Fibroblast of skin of left quadriceps (primary cell): ENCODE measurements around the gene ELAVL1.

Source experiments
- DNase-seq, 2 experiments: peaks; one replicate each; pipeline ENCODE4 v3.0.0-alpha.2; 2013; ENCODE audit warnings: low read depth in 2 of 2

Gene ELAVL1

DNA sequence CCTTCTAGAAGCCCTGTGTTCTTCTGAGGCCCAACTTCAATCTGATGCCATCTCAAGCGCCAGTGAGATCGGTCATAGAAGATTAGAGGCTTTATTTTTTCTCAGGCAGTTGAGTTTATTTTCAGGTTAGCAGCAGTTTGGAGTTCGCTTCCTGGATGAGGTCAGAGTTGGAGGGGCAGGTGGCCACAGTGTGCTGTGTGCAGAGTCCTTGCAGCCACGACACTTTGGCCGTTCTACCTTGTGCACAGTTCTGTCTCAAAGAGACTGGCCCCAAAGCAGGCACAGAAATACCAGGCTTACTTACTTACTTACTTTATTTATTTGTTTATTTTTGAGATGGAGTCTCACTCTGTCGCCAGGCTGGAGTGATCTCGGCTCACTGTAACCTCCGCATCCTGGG is 15.9 kb upstream of the ELAVL1 start:
- DNase-seq = no peak

DNA sequence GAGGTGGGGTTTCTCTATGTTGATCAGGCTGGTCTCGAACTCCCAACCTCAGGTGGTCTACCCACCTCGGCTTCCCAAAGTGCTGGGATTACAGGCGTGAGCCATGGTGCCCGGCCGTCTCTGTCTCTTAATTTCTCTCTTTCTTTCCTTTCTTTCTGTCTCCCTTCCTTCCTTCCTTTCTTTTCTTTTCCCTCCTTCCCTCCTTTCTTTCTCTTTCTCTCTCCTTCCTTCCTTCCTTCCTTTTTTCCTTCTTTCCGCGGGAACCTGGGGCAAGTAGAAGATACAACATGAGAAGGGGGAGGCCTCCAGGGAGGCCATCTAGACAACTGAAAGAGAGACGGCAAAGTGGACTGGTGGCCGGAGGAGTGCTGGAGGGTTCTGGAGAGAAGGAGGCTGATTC is 15.2 kb upstream of the ELAVL1 start:
- DNase-seq = no peak

DNA sequence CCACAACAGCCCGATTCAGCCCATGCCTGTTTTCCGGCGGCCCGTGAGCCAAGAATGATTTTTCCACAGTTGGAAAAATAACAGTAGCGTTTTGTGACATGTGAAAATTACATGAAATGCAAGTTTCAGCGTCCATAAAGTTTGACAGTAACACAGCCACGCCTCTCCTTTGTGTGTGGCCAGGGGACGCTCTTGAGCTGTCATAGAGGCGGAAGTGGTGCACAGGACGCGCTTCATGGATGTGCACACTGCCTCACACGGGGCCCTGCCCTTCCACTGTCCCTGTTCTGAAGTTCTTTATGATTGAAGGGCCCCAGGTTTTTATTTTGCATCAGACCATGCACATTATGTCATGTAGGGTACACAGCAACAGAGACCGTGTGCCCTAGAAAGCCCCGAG is 12.4 kb upstream of the ELAVL1 start:
- no peak for DNase-seq

DNA sequence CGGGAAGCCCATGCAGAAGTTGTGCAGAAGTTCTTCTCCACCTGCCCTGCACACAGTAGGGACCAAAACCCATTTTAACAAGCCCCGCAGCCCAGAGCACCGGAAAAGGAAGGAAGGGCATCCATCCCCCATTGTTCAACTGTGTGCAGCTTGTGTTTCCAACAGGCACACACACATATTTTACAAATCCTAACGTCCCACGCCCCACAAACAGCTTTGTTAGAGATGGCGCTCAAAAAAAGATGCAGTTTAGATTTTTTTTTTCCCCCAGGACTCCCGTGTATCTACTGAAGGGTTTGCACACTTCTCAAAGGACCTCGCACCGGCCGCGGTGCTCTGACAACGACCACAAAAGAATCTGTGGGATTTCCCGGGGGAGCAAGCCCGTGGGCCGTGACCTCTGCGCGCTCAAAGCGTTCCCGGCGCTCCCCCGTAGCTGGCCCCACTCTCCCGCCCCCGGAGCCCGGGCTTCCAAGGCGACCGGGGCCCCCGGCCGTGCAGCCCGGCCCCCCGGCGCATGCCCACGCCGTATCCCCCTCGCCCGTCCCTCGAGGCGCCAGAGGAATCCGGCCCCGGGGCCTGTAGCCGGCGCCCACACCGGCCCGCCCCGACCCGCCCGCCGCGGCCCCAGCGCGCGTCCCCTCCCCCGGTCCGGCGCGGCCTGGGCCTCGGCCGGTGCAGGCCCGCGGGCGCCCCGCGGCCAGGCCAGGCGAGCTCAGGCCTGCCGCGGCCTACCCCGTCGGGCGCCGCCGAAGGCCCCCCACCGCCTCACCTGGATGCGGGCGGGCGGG is 523 bp downstream of the ELAVL1 start:
- DNase-seq = no peak

DNA sequence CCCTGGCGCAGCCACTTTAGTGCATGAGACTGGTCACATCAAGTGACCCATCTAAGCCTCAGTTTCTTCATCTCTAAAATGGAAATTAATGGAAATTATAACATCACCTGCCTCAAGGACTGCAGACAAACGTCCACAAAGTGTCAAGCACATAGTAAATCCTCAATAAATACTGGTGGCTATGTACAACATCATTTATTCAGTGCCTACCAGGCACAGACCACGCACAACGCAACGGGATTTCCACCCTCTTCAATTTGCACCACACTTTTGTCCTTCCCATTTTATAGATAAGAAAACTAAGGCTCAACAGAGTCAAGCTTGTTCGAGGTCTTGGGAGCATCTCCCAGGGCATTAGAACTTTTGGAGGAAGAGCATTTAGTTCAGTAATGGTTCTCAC is 1.4 kb downstream of the ELAVL1 start:
- DNase-seq = no peak

DNA sequence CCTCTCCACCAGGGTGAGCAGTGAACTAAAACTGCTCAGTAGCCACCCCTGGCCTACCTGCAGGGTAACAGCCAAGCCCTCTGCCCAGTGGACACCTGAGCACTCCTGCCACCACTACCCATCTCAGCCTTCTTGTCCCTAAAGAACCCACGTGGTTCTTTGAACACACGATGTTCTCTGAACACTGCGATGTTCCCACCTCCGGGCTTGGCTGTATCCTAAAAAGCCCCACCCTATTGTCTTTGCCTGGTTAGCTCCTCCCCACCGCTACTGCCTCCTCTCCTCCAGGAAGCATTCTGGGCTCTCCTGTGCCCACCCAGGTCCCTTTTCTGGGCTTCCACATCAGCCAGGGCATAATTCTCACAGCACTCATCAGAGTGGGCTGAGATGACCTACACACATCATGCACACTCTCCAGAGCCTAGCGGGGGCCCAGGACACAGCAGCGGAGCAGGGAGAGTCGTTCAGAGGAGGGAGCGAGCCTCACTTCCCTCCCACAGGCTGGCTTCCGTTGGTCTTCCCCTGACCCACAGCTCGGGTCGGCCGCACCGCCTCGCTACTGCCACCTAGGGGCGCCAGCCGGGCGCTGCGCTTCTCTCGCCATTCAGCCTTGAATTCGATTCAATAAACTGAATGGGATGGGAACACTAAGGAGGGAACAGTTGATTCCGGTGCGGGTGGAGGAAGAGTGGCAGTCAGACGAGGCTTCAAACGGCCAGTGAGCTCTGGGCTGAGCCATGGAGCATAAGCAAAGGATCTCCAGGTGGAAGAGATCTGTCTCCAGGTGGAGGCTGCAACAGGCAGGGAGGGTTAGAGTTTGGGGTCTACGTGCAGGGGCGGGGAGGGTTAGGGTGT is 3.2 kb downstream of the ELAVL1 start:
- DNase-seq = peak; percentile 27 to 41

DNA sequence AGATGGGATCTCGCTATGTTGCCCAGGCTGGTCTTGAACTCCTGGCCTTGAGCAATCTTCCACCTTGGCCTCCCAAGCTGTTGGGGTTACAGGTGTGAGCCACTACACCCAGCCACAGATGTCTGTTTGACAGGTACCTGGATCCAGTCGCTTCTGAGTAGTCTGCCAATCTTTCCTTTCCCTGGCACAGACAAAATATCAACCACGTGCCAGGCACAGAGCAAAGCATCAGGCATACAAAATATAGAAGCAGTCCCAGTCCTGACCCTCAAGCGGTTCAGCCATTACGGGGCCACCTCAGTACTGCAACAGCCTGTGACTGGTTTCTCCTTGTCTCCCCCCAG is 3.8 kb downstream of the ELAVL1 start:
- DNase-seq = no peak

DNA sequence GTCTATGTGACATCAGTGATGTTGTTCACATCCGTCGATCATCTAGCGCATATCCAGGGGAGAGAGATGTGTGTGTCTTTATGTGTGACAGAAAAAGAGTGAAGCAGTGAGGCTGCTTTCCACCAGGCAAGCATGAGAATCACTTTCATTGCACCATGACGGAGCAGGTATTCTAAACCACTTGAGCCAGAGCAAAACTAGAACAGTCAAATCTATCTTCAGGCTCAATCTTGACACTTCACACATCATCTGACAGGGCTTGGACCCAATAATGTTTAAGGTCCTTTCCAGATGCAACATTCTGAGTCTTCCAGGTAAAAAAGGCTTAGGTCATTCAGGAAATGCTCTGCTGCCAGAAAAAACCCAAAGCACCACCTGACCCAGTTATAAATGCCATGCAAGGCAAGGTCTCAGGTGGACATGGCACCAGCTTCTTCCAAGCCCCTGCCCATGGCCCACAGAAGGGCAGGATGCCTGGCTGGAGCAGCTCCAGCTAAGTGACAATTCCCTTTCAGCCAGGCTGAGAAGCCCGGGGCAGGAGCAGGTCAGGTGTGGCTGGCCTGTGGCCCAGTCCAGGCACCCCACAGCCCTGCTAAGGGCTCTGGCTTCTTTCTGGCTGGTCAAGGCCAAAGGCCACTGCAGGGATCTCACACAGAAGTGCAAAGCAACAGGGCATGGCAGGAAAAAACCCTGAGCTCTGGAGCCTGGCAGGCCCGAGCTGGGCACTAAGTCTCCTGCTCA is 5.0 kb downstream of the ELAVL1 start:
- DNase-seq = no peak

DNA sequence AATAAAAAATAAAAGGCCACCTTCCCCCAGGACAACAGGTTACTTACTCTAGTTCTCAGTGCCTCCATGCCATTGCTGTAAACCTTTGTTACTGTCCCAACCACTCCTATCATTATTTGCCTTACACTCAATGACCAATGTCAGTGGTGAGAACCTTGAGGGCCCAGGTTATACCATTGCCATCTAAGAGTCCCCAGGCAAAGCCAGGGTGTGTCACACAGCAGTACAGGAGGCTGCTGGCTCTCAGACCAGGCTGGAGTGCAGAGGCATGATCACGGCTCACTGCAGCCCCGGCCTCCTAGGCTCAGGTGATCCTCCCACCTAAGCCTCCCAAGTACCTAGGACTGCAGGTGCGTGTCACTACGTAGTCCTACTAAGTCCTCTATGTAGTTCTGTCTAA is 6.1 kb downstream of the ELAVL1 start:
- no peak for DNase-seq

DNA sequence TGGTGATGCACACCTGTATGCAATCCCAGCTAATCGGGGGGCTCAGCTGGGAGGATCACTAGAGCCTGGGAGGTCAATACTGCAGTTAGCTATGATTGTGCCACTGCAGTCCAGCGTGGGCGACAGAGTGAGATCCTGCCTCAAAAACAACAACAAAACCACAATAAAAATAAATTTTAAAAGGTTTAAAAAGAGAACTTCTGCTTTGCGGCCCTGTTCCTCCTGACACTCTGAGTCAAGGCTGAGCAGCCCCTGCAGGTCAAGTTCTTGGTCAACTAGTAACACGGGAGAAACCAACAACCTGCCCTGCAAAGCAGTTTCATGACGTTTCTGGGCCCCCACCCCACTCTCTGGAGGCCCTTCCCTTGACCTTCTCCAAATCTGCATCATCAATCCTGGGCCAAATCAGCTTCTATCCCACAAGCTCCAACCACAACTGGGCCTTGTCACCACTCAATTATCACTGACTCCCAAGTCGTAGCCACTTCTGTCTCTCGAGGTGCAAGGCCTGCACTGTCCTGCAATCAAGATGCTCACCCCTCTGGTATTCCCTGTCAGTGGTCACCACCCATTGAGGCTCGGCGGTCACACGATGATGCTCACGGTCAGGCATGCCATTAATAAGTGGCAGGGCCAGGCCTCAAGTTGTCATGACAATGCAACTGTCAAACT is 7.5 kb downstream of the ELAVL1 start:
- DNase-seq = no peak

DNA sequence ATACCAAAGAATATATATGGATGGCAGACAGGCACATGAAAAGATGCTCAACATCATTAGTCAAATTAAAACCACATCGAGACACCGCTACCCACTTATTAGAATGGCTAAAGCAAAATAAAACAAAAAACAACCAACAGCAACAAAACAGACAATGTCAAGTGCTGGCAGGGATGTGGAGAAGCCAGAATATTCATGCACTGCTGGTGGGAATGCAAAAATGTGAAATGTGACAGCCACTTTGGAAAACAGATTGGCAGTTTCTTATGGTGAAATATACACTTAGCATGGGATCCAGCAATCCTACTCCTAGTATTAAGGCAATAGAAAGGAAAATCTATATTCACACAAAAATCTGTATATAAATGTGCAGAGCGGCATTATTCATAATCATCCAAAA is 8.6 kb downstream of the ELAVL1 start:
- DNase-seq = no peak

DNA sequence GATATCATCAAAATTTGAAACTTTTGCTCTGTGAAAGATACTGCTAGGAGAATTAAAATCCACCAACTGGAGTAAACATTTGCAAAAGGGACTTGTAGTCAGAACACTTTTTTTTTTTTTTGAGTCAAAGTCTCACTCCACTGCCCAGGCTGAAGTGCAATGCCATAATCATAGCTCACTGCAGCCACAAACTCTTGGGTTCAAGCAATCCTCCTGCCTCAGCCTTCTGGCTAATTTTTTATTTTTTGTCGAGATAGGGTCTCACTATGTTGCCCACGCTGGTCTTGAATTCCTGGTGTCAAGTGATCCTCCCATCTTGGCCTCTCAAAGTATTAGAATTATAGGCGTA is 9.7 kb downstream of the ELAVL1 start:
- DNase-seq = no peak

DNA sequence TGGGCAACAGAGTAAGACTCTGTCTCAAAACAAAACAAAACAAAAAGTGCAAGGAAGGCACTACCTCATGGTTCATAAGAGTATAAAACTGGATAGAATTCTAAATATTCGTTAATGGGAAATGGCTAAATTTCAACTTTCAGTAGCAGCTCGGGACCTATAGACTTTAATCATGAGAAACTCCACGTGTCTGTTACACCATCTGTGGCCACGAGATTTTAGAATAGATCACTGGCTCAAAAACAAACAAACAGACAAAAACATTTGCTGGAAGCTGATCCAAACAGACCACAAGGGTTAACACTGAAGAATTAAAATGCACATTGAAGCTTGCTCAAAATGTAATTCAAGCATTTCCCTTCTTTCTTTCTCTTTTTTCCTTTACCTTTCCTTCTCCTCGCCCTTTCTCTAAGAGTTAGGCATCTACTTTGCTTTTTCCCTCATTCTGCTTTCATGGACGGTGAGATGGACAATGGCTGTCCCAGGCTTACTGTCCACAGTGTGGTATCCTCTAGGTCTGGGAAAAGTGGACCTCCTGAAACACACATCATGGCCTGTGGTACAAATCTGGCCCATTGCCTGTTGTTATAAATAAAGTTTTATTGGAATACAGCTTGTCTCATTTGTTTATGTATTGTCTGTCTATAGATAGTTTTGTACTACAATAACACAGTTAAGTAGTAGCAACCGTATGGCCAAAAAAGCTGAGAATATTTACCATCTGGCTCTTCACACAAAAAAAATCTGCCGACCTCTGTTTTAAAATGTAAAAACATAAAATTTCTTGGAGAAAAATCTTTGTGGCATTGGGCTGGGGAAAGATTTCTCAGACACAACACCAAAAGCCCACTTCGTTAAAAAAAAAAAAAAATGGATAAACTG is 10.3 kb downstream of the ELAVL1 start:
- DNase-seq = no peak

DNA sequence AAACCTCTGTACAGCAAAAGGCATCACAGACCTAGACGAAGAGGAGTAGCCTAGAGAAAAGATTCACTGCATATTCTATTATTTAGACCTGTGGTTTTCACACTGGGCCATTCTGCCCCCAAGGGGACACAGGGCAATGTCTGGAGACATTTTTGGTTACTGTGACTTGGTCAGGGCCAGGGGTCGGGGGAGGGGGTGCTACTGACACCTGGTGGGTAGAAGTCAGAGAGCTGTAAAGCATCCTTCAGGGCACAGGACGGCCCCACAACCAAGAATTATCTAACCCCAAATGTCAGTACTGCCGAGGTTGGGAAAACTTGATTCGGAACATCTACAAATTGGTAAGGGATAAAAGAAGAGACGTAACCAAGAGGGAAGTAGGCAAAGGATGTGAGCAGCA is 11.3 kb downstream of the ELAVL1 start:
- no peak for DNase-seq

DNA sequence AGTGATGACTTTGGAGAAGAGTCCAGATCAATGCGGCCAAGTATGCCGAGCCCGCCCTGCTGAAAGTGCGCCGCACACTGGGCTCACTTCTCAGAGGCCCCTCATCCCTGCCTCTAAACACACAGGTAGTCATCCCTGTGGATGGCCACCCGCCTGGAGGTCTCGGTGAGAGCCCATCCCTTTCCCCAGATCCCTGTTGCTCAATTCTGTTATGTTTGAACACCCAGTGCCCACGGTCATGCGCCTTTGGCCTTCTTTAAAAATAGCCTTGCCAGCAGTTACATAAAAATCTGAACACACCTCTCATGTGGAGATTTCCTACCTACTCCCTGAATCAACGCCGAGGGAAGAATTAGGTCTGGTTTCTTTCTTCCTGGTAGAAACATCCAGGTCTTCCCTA is 11.9 kb downstream of the ELAVL1 start:
- no peak for DNase-seq

DNA sequence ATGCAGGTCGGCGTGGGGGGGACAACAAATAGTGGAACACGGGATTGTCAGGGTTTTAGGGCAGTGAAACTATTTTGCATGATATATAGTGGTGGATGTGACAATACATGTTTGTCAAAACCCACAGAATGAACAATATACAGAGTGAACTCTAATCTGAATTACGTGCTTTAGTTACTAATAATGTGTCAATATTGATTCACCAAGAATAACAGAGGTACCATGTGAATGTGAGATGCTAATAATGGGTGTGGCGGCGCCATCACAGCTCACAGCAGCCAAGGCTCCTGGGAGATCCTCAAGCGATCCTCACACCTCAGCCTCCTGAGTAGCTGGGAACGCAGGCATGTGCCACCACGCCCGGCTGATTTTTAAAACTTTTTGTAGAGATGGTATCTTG is 12.9 kb downstream of the ELAVL1 start:
- DNase-seq = no peak

DNA sequence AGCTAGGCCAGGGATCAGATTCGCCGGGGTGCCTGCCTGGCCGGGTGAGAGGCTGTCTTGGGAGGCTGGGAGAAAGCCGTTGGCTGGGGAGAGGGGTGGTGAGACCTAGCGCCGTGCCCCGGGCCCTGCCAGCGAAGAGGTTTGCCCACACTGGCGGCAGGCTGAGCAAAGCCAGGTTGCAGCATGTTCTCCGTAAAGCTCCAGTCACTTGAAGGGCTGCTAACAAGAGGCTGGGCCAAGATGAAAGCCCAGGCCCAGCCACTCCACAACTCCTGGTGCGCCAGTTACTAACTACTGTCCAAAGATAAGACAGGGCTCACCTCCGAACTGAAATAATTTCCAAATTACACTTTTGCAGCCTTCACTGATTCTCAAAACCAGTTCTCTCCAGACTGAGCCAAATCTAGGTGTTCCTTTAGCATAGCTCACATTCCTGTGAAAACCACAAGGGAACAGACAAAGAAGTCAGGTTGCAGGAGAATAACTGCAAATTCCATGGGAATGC is 16.3 kb downstream of the ELAVL1 start:
- no peak for DNase-seq

DNA sequence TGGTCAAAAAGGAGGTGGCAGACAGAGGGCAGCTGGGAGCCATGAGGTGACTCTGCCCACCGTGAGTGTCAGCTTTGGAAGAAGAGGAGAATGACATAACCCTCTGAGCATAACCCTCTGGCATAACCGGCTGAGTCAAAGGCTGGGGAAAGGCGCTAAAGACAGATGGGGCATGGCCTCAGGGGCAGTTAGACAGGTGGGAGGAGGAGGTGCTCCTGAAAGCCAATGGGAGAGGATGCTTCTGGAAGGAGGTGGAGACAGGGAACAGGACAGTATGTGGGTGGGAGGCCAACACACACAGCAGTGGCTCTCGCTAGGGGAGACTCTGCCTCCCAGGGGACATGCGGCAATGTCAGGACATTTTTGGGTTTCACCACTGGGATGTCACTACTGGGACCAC is 17.1 kb downstream of the ELAVL1 start:
- DNase-seq = no peak

DNA sequence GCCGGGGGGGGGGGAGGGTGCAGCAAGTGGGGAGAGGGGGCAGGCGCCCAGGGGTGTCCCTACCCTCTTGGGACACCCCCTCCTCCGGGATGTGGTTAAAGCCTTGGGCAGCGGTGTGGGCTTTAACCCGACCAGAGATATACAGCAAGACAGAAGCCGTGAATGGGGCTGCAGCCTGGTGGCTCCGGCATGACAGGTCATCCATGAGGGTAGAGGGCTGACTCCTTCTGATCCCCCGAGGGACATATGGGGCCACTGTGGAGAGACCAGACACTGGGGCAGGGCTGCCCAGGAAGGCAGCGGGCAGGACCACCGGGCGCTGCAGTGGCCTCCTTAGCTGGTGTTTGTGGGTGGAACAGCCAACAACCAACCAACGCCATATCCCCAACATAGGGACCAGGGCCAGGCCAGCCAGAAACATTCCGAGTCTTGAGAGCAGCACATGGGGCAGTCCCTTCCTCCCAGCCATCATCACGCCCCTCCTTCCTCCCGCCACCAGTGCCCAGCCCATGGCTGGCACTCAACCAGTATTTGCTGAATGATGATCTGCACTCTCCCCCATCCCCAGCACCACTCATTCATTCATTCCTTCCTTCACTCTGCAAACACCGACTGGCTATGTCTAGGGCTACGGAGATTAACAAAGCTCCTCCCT is 18.2 kb downstream of the ELAVL1 start:
- no peak for DNase-seq

DNA sequence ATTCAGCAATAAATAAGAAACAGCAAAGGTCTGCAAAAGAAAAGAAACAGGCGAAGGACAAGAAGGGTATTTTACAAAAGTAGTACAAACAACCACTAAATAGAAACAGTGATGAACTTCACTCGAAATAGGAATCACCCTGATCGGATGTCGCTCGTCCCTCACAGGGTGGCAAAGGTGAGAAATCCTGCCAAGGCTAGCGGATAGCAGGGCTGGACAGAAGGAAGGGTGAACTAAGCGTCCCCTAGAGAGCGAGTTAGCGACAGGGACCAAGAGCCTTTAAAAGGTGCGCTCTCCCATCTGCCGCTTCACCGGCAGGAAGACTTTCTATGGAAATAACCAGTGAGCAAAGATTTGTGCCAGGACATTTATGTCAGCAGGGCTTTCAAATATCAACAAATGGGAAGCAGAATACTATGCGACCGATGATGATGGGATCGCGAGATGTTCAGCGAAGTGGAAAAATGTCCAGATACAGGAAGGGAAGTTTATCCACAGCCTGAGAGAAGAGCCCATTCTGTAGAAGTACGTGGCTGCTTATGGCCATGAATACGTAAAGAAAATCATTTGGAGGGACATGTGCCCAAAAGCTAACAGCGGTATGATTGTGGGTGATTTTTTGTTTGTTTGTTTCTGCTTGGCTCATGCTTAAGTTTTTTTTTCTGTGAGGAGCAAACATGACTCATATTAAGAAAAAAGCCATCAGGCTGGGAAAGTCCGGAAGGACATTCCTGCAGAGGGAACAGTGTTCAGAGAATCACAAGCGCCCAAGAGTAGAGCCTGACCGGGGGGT is 18.9 kb downstream of the ELAVL1 start:
- DNase-seq = no peak
